Gastroesophageal sphincter (tissue), 4 donors: ENCODE results near the gene FAM89B. TPM values are rescaled to one million over a fixed set of nuclear protein-coding genes. Genes with fewer than 3 reads are reported as not detected.

ENCODE experiments used
- ATAC-seq: fragments of 150-250 bp; one replicate; pipeline ENCODE4 v1.9.1; 2016; ENCODE audit warnings: mild to moderate bottlenecking, moderate library complexity
- H3K27ac ChIP-seq, 4 donors: fragments of 200-600 bp; sonication (generic) in 3 of 4; 1 replicate in 3 of 4; 2 replicates in 1 of 4; pipeline ENCODE4 v1.5.1; 2016 to 2019
- H3K27me3 ChIP-seq: fragments of 200-600 bp; sonication (generic); one replicate; pipeline ENCODE4 v1.5.1; 2019
- H3K36me3 ChIP-seq, 2 donors: fragments of 200-600 bp; sonication (generic); one replicate each; pipeline ENCODE4 v1.5.1; 2019; ENCODE audit warnings: control low read depth in 1 of 2
- H3K4me1 ChIP-seq, 3 donors: fragments of 200-600 bp; sonication (generic); 1 replicate in 2 of 3; 2 replicates in 1 of 3; pipeline ENCODE4 v1.5.1; 2016 to 2019; ENCODE audit warnings: control low read depth in 2 of 3
- H3K4me3 ChIP-seq, 2 donors: fragments of 200-600 bp; sonication (generic); one replicate each; pipeline ENCODE4 v1.5.1; 2019; ENCODE audit warnings: mild to moderate bottlenecking in 1 of 2, moderate library complexity in 1 of 2
- H3K9me3 ChIP-seq, 3 donors: fragments of 200-600 bp; sonication (generic); one replicate each; pipeline ENCODE4 v1.5.1; 2017 to 2019; ENCODE audit warnings: control low read depth in 2 of 3
- CTCF ChIP-seq, 4 experiments: fragments of 200-600 bp in 2 of 4; fragments of 450-650 bp in 2 of 4; sonication (generic) in 1 of 4; IDR thresholded peaks; one replicate each; pipeline ENCODE4 v1.5.1; 2017 to 2019; ENCODE audit warnings: antibody characterized with exemption in 4 of 4, mild to moderate bottlenecking in 2 of 4, moderate library complexity in 2 of 4
- EP300 ChIP-seq: sonication (generic); formaldehyde crosslinking; IDR thresholded peaks from one replicate; pipeline ENCODE4 v1.6.1; 2017; ENCODE audit warnings: antibody characterized with exemption, mild to moderate bottlenecking
- POLR2A ChIP-seq, 2 donors: fragments of 450-650 bp; IDR thresholded peaks; one replicate each; pipeline ENCODE4 v1.6.1; 2017; ENCODE audit warnings: antibody characterized with exemption in 2 of 2, mild to moderate bottlenecking in 2 of 2, moderate library complexity in 1 of 2
- POLR2AphosphoS5 ChIP-seq: sonication (generic); formaldehyde crosslinking; IDR thresholded peaks from one replicate; pipeline ENCODE4 v1.6.1; 2017; ENCODE audit warnings: antibody characterized with exemption
- WGBS, 2 donors: methylation state at CpG; one replicate each; pipeline ENCODE4 v1.1.5; 2018; ENCODE audit warnings: low coverage in 1 of 2; 5-methylcytosine and 5-hydroxymethylcytosine counted together
- total RNA-seq, 4 donors: library from RNA; depleted of rRNA; stranded (reverse); fragments of >200 nt; gene quantifications; one replicate each; pipeline ENCODE4 v1.1.0, GENCODE V29; 2016

Gene FAM89B
- total RNA-seq, 4 donors from 2014 or later, result 36.6 to 68.3 (median 55.0) TPM

GRCh38 chr11:65619281-65619928, 47.1 kb downstream of the FAM89B start:
- H3K36me3 ChIP-seq, result peaks cover 0 to 76% of the 10 kb centered on the region in 2 donors
- TF ChIP-seq POLR2AphosphoS5 (no peak), CTCF (IDR thresholded peaks at IDR 0.05) (no peak), EP300 (no peak), POLR2A (IDR thresholded peaks at IDR 0.05) (no peak)
- H3K9me3 ChIP-seq, result no peaks in the 10 kb centered on the region
- no peak overlapping the region for H3K4me3 ChIP-seq
- WGBS, 2 donors, result 88 to 100% methylated on average over 1 to 6 of the region's 29 CpGs
- no peak overlapping the region for H3K27ac ChIP-seq
- peaks cover 0 to 27% (median 11%) of the 10 kb centered on the region in 3 donors for H3K4me1 ChIP-seq
- no peaks in the 10 kb centered on the region for H3K27me3 ChIP-seq
- no peak for ATAC-seq

- no peak for ATAC-seq
- TF ChIP-seq POLR2A (IDR thresholded peaks at IDR 0.05) (no peak), EP300 (no peak), CTCF (IDR thresholded peaks at IDR 0.05) (no peak), POLR2AphosphoS5 (no peak)
- Histone ChIP-seq H3K4me1 (peaks cover 0 to 29% (median 11%) of the 10 kb centered on the region in 3 donors), H3K9me3 (no peaks in the 10 kb centered on the region), H3K4me3 (no peak overlapping the region), H3K36me3 (peaks cover 0 to 88% of the 10 kb centered on the region in 2 donors), H3K27ac (no peak overlapping the region), H3K27me3 (no peaks in the 10 kb centered on the region)
- WGBS, 2 donors, result no CpG with 5 or more reads among the region's 19 CpGs
These were observed 48.3 kb downstream of the FAM89B start for GRCh38 chr11:65620666-65621065.

- Histone ChIP-seq H3K4me1 (peaks cover 0 to 31% (median 9%) of the 10 kb centered on the region in 3 donors), H3K9me3 (no peaks in the 10 kb centered on the region), H3K4me3 (no peak overlapping the region), H3K27ac (no peak overlapping the region), H3K27me3 (no peaks in the 10 kb centered on the region), H3K36me3 (peaks cover 0 to 96% of the 10 kb centered on the region in 2 donors)
- WGBS, 2 donors, result 89 to 92% methylated on average over 2 to 7 of the region's 14 CpGs
- ATAC-seq, result no peak
- TF ChIP-seq CTCF (IDR thresholded peaks at IDR 0.05) (no peak), POLR2A (IDR thresholded peaks at IDR 0.05) (no peak), EP300 (no peak), POLR2AphosphoS5 (no peak)
These were observed 49.1 kb downstream of the FAM89B start for GRCh38 chr11:65621460-65621859.

- Histone ChIP-seq H3K27ac (no peak overlapping the region), H3K4me3 (no peak overlapping the region), H3K9me3 (no peaks in the 10 kb centered on the region), H3K4me1 (peaks cover 0 to 26% (median 3%) of the 10 kb centered on the region in 3 donors), H3K27me3 (no peaks in the 10 kb centered on the region), H3K36me3 (peaks cover 0 to 100% of the 10 kb centered on the region in 2 donors)
- ATAC-seq, result no peak
- 83 to 100% methylated on average over 2 of the region's 16 CpGs for WGBS, 2 donors
- no peak for TF ChIP-seq EP300
- no peak for TF ChIP-seq CTCF (IDR thresholded peaks at IDR 0.05)
- TF ChIP-seq POLR2A (IDR thresholded peaks at IDR 0.05), result no peak
- TF ChIP-seq POLR2AphosphoS5, result no peak
These were observed 49.7 kb downstream of the FAM89B start for GRCh38 chr11:65622011-65622410.

- no peak for TF ChIP-seq CTCF (IDR thresholded peaks at IDR 0.05)
- TF ChIP-seq POLR2A (IDR thresholded peaks at IDR 0.05), result no peak
- no peak for TF ChIP-seq POLR2AphosphoS5
- TF ChIP-seq EP300, result no peak
- Histone ChIP-seq H3K36me3 (peaks cover 0 to 100% of the 10 kb centered on the region in 2 donors), H3K4me3 (no peak overlapping the region), H3K27ac (no peak overlapping the region), H3K9me3 (no peaks in the 10 kb centered on the region), H3K4me1 (peaks cover 0 to 17% (median 0%) of the 10 kb centered on the region in 3 donors), H3K27me3 (no peaks in the 10 kb centered on the region)
- ATAC-seq, result no peak
- WGBS, 2 donors, result 20 to 76% methylated on average over 2 to 12 of the region's 14 CpGs
These were observed 50.8 kb downstream of the FAM89B start for GRCh38 chr11:65623177-65623576.
